Keratinocyte (primary cell): ENCODE results near the gene HEXIM1. TPM values are rescaled to one million over a fixed set of nuclear protein-coding genes. Genes with fewer than 3 reads are reported as not detected.

Experiments used
- DNase-seq: peaks from one replicate; pipeline ENCODE4 v3.0.0-alpha.2; 2011; ENCODE audit warnings: low read depth, missing footprints, low spot score
- FAIRE-seq: peaks from 2 replicates; lab custom pipeline; 2011; peaks lifted over from hg19 to GRCh38; lab: Jason Lieb, UNC
- H2AFZ ChIP-seq: 2 replicates; pipeline ENCODE4 v1.6.0; 2012; ENCODE audit warnings: low read length, control low read depth, inconsistent platforms; ENCODE audit not compliant: control insufficient read depth
- H3K27ac ChIP-seq: 2 replicates; pipeline ENCODE4 v1.5.1; 2011; ENCODE audit warnings: low read length; ENCODE audit not compliant: control insufficient read depth, insufficient read depth
- H3K27me3 ChIP-seq: 3 replicates; pipeline ENCODE4 v1.6.0; 2011; ENCODE audit warnings: low read length; ENCODE audit not compliant: control insufficient read depth, insufficient read depth; ENCODE audit errors: extremely low read depth
- H3K36me3 ChIP-seq, 2 experiments: 2 replicates in 1 of 2; 3 replicates in 1 of 2; pipeline ENCODE4 v1.5.1; 2011; ENCODE audit warnings: low read length in 2 of 2, mild to moderate bottlenecking in 1 of 2; ENCODE audit not compliant: control insufficient read depth in 2 of 2, insufficient read depth in 2 of 2; ENCODE audit errors: extremely low read depth in 1 of 2
- H3K4me1 ChIP-seq: 3 replicates; pipeline ENCODE4 v1.5.1; 2011; ENCODE audit warnings: low read length; ENCODE audit not compliant: control insufficient read depth, insufficient read depth; ENCODE audit errors: extremely low read depth
- H3K4me2 ChIP-seq: 3 replicates; pipeline ENCODE4 v1.6.0; 2011; ENCODE audit warnings: low read depth, low read length; ENCODE audit not compliant: control insufficient read depth, insufficient read depth; ENCODE audit errors: extremely low read depth
- H3K4me3 ChIP-seq, 3 experiments: fragments of 200-600 bp in 1 of 3; sonication (generic) in 1 of 3; 2 replicates in 2 of 3; 3 replicates in 1 of 3; pipeline ENCODE4 v1.5.1; 2011 to 2016; ENCODE audit warnings: low read length in 3 of 3, mild to moderate bottlenecking in 3 of 3, control low read depth in 2 of 3, inconsistent platforms in 1 of 3, low read depth in 1 of 3, mixed read lengths in 1 of 3, mixed run types in 1 of 3, moderate library complexity in 1 of 3; ENCODE audit not compliant: control insufficient read depth in 2 of 3, insufficient read depth in 2 of 3; ENCODE audit errors: extremely low read depth in 1 of 3
- H3K79me2 ChIP-seq: 2 replicates; pipeline ENCODE4 v1.6.0; 2012; ENCODE audit warnings: low read length; ENCODE audit not compliant: control insufficient read depth, insufficient read depth
- H3K9ac ChIP-seq: 3 replicates; pipeline ENCODE4 v1.6.0; 2011; ENCODE audit warnings: low read length; ENCODE audit not compliant: control insufficient read depth, insufficient read depth; ENCODE audit errors: extremely low read depth
- H3K9me1 ChIP-seq: 3 replicates; pipeline ENCODE4 v1.6.0; 2011; ENCODE audit warnings: low read length; ENCODE audit not compliant: control insufficient read depth, insufficient read depth; ENCODE audit errors: extremely low read depth
- H3K9me3 ChIP-seq: 2 replicates; pipeline ENCODE4 v1.5.1; 2012; ENCODE audit warnings: low read depth, low read length; ENCODE audit not compliant: control insufficient read depth
- H4K20me1 ChIP-seq: 3 replicates; pipeline ENCODE4 v1.6.0; 2011; ENCODE audit warnings: low read length; ENCODE audit not compliant: control insufficient read depth, insufficient read depth; ENCODE audit errors: extremely low read depth
- EZH2 ChIP-seq: IDR thresholded peaks from one replicate; pipeline ENCODE4 v1.6.1; 2012; ENCODE audit warnings: inconsistent platforms, mild to moderate bottlenecking, low read length, moderate library complexity
- dilution Hi-C: fragments of 300-500 bp; cut with MboI; formaldehyde crosslinking; loops from one replicate; pipeline ENCODE4 v1.7.0; 2020; ENCODE audit warnings: low sequenced_read_pairs; ENCODE audit not compliant: extremely low pct_ligation_motif_present
- polyA minus RNA-seq, 3 experiments: library from RNA; depleted of rRNA, polyadenylated mRNA; stranded (reverse); fragments of >200 nt; gene quantifications; 1 replicate in 1 of 3; 2 replicates in 1 of 3; 3 replicates in 1 of 3; pipeline ENCODE4 v1.2.3, GENCODE V29; 2011
- polyA plus RNA-seq, 5 experiments: library from polyadenylated mRNA; depleted of rRNA in 3 of 5; stranded (reverse) in 3 of 5; stranded (forward) in 1 of 5; unstranded in 1 of 5; fragments of >200 nt; gene quantifications; 1 replicate in 1 of 5; 2 replicates in 3 of 5; 3 replicates in 1 of 5; pipeline versions ENCODE4 v1.2.1 to v1.2.3, GENCODE V29; 2011 to 2012; ENCODE audit warnings: missing spikeins in 2 of 5, low read depth in 1 of 5, low replicate concordance in 1 of 5
- TF ChIP-seq, protein P1 (sequence below), 3 experiments: IDR thresholded peaks in 1 of 3; conservative IDR thresholded peaks in 1 of 3; optimal IDR thresholded peaks in 1 of 3; 2 replicates in 2 of 3; 3 replicates in 1 of 3; pipeline versions ENCODE3 to v1.5.1; 2011; ENCODE audit warnings: low read length in 3 of 3, mild to moderate bottlenecking in 3 of 3, moderate library complexity in 2 of 3, control low read depth in 1 of 3, inconsistent platforms in 1 of 3; ENCODE audit not compliant: insufficient read depth in 2 of 3; ENCODE audit errors: extremely low read depth in 1 of 3

The HEXIM1 gene, protein sequence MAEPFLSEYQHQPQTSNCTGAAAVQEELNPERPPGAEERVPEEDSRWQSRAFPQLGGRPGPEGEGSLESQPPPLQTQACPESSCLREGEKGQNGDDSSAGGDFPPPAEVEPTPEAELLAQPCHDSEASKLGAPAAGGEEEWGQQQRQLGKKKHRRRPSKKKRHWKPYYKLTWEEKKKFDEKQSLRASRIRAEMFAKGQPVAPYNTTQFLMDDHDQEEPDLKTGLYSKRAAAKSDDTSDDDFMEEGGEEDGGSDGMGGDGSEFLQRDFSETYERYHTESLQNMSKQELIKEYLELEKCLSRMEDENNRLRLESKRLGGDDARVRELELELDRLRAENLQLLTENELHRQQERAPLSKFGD
- polyA plus RNA-seq (15.3 to 22.2 TPM (median 19.9 TPM) in 3 replicates), polyA minus RNA-seq (6.6 to 11.5 TPM (median 6.8 TPM) in 3 replicates)
- 17.4 TPM for polyA plus RNA-seq (2011; ENCODE audit: low read depth)
- polyA plus RNA-seq (2011; cell fraction: cytosol; rRNA removed): 13.2 and 16.9 TPM in 2 replicates
- 55.2 and 57.6 TPM in 2 replicates for polyA plus RNA-seq (2011; cell fraction: nucleus; rRNA removed)
- polyA plus RNA-seq (2012; ENCODE audit: low replicate concordance): 20.4 and 40.9 TPM in 2 replicates
- polyA minus RNA-seq (2011; cell fraction: cytosol; rRNA and poly(A)+ RNA removed): 13.8 TPM
- 12.7 and 19.0 TPM in 2 replicates for polyA minus RNA-seq (2011; cell fraction: nucleus; rRNA and poly(A)+ RNA removed)

DNA sequence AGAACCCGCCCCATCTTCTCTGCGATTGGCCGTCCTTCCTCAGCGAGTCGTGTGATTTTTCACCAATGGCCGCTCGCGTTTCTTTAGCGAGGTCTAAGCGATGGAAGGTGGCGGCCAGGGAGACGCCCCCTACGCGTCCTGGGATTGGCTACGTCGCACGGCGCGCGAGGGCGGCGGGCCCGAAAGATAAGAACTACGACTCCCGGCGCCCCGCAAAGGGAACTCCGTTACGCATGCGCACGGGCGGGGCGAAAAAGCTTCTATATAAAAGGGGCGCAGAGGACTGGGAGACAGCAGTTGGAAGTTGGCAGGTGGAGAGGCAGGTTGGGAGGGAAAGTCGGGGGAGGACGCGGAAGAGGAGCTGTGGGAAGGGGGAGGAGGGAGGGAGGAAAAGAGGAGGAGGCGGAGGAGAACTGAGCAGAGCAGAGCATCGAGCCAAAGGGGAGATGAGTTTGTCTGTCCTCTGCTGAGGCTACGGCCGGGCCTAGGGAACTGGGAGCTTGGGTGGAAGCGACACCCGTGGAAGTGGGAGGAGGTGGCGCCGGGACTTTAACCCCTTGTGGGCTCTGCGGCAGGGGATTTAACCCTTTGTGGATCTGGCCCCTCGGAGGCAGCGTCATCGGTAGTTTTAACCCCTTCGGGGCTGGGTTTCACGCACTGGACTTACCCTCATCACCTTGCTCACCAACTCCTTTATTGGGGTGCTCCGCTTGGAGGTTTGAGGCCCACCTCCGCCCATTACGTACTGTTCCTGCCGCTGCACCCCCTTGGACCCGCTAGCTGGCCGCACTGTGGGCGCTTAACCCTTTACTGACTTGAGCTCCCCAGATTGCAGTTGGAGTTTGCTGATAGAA is at the start of gene HEXIM1:
Gene HEXIM1, plus strand, starts transcription at position 293 of the 854 bp plus-strand sequence. CDS start 716 bp downstream, outside the sequence.
- Histone ChIP-seq H3K36me3 (no peaks in the 10 kb centered on the region), H3K27ac (peak within 1 kb of the TSS; percentile 99), H3K9me1 (no peaks in the 10 kb centered on the region), H3K79me2 (peaks cover 35% of the 10 kb centered on the region), H3K9me3 (no peaks in the 10 kb centered on the region), H4K20me1 (peaks cover 10% of the 10 kb centered on the region), H2AFZ (peak within 1 kb of the TSS; percentile 94), H3K4me1 (peaks cover 40% of the 10 kb centered on the region), H3K9ac (peak within 1 kb of the TSS; percentile 94), H3K4me3 (peak within 1 kb of the TSS; percentile 70 to 97 (median 92)), H3K27me3 (no peaks in the 10 kb centered on the region), H3K4me2 (peak within 1 kb of the TSS; percentile 90)
- dilution Hi-C loops: no loop called here
- FAIRE-seq: peak; percentile 26
- DNase-seq: peak; percentile 97
- TF ChIP-seq, protein P1, sequence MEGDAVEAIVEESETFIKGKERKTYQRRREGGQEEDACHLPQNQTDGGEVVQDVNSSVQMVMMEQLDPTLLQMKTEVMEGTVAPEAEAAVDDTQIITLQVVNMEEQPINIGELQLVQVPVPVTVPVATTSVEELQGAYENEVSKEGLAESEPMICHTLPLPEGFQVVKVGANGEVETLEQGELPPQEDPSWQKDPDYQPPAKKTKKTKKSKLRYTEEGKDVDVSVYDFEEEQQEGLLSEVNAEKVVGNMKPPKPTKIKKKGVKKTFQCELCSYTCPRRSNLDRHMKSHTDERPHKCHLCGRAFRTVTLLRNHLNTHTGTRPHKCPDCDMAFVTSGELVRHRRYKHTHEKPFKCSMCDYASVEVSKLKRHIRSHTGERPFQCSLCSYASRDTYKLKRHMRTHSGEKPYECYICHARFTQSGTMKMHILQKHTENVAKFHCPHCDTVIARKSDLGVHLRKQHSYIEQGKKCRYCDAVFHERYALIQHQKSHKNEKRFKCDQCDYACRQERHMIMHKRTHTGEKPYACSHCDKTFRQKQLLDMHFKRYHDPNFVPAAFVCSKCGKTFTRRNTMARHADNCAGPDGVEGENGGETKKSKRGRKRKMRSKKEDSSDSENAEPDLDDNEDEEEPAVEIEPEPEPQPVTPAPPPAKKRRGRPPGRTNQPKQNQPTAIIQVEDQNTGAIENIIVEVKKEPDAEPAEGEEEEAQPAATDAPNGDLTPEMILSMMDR (optimal IDR thresholded peaks at IDR 0.05 in 1 of 3, IDR thresholded peaks at IDR 0.05 in 1 of 3, conservative IDR thresholded peaks at IDR 0.05 in 1 of 3; ENCODE audit: extremely low read depth in 1 of 3, insufficient read depth in 2 of 3, low read length in 3 of 3): peak in 1 of 3 experiments; percentile 13
- no peak for TF ChIP-seq EZH2

DNA sequence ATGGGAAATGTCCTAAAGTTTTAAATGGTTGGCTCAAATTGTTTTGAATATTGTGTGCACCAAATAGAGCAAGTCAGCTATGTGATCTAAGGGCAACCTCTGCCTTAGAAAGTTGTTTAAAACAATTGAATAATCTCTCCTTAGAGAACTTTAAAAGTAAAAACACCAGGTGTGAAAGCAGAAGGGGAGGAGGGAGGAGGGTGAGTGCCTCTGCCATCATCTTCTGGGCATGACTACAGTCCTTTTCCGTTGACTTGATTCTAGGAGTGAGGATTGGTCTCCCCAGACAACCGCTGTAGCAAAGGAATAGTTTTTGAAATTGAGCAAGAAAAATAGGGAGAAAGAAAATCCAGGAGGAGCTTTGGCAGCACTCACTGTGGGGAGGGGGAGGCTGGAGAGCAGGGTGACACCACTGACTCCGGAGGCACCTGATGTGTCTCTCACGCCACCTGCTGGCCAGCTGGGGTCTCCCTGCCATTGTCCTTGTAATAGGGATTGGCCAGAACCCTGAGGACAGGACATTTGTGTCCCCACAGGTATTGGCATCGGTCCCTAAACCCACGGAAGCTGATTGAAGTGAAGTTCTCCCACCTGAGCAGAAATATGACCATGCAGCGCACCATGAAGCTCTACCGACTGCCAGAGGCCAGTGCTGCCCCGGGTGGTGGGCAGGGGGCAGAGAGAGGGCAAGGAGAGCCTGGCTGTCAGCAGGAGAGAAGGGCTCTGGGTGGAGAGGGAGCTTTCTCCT is 49.2 kb upstream of the HEXIM1 start:
- FAIRE-seq: peak; percentile 65
- dilution Hi-C loops: no loop called here
- Histone ChIP-seq H3K27ac (peak overlapping the region; percentile 37), H3K36me3 (peaks cover 46 to 47% of the 10 kb centered on the region in 2 experiments), H3K9ac (peak overlapping the region; percentile 10), H3K9me3 (no peaks in the 10 kb centered on the region), H3K9me1 (no peaks in the 10 kb centered on the region), H4K20me1 (no peaks in the 10 kb centered on the region), H3K27me3 (no peaks in the 10 kb centered on the region), H2AFZ (no peak overlapping the region), H3K4me3 (no peak overlapping the region), H3K4me2 (no peak overlapping the region), H3K4me1 (peaks cover 34% of the 10 kb centered on the region), H3K79me2 (no peaks in the 10 kb centered on the region)
- DNase-seq: no peak
- TF ChIP-seq, protein P1 (optimal IDR thresholded peaks at IDR 0.05 in 1 of 3, IDR thresholded peaks at IDR 0.05 in 1 of 3, conservative IDR thresholded peaks at IDR 0.05 in 1 of 3; ENCODE audit: extremely low read depth in 1 of 3, insufficient read depth in 2 of 3, low read length in 3 of 3): peak; percentile 90 to 95 (median 90)
- no peak for TF ChIP-seq EZH2
